Heart left ventricle (tissue), 16 donors: ENCODE measurements around the gene FTHL17. TPM values are rescaled to one million over a fixed set of nuclear protein-coding genes. Genes with fewer than 3 reads are reported as not detected.
A peak's percentile ranks its signal among the peaks of the same experiment; 100 is the strongest.

Source experiments
- ATAC-seq, 4 donors: fragments of 200-7000 bp; cut with Tn5 transposase; one replicate each; pipeline ENCODE4 v1.9.1; 2020 to 2022; ENCODE audit warnings: moderate library complexity in 4 of 4, mild to moderate bottlenecking in 3 of 4, moderate number of reproducible peaks in 1 of 4
- DNase-seq, 5 donors: peaks; one replicate each; pipeline ENCODE4 v3.0.0-alpha.2; 2020
- H3K27ac ChIP-seq, 12 donors: fragments of 200-600 bp; sonication (generic) in 4 of 12; one replicate each; pipeline versions ENCODE4 v1.5.0 to v1.8.0; 2016 to 2022; ENCODE audit warnings: mild to moderate bottlenecking in 2 of 12
- H3K27me3 ChIP-seq, 9 donors: fragments of 200-600 bp; sonication (generic) in 2 of 9; one replicate each; pipeline versions ENCODE4 v1.5.1 to v1.8.0; 2016 to 2022; ENCODE audit warnings: mild to moderate bottlenecking in 3 of 9
- H3K36me3 ChIP-seq, 9 donors: fragments of 200-600 bp; sonication (generic) in 2 of 9; one replicate each; pipeline versions ENCODE4 v1.5.0 to v1.8.0; 2018 to 2022; ENCODE audit warnings: mild to moderate bottlenecking in 2 of 9
- H3K4me1 ChIP-seq, 12 donors: fragments of 200-600 bp; sonication (generic) in 4 of 12; one replicate each; pipeline versions ENCODE4 v1.5.0 to v1.8.0; 2016 to 2022; ENCODE audit warnings: mild to moderate bottlenecking in 3 of 12
- H3K4me3 ChIP-seq, 12 donors: fragments of 200-600 bp; sonication (generic) in 4 of 12; one replicate each; pipeline versions ENCODE4 v1.5.0 to v1.8.0; 2017 to 2022; ENCODE audit warnings: mild to moderate bottlenecking in 9 of 12, moderate library complexity in 4 of 12
- H3K9me3 ChIP-seq, 12 donors: fragments of 200-600 bp; sonication (generic) in 4 of 12; one replicate each; pipeline versions ENCODE4 v1.5.0 to v1.8.0; 2016 to 2022; ENCODE audit warnings: mild to moderate bottlenecking in 1 of 12
- CTCF ChIP-seq, 12 donors: fragments of 200-600 bp; sonication (generic) in 4 of 12; IDR thresholded peaks; one replicate each; pipeline versions ENCODE4 v1.5.0 to v1.8.0; 2018 to 2022; ENCODE audit warnings: antibody characterized with exemption in 12 of 12, mild to moderate bottlenecking in 5 of 12
- POLR2A ChIP-seq, 2 donors: fragments of 450-650 bp; IDR thresholded peaks; one replicate each; pipeline ENCODE4 v1.6.1; 2017; ENCODE audit warnings: antibody characterized with exemption in 2 of 2, mild to moderate bottlenecking in 2 of 2, moderate library complexity in 2 of 2
- WGBS, 4 donors: extraction: QIAGEN DNeasy Blood & Tissue Kit in 2 of 4; methylation state at CpG; one replicate each; pipeline versions ENCODE4 v1.1.5 to v1.1.7; 2013 to 2018; 5-methylcytosine and 5-hydroxymethylcytosine counted together
- intact Hi-C, 10 donors: fragments of 100-400 bp; cut with DNase I; formaldehyde crosslinking; loops; one replicate each; pipeline versions ENCODE4 v1.11.1 to v1.14.2; 2022
- polyA plus RNA-seq, 2 donors: library from polyadenylated mRNA; stranded (reverse); fragments of 200-250 nt; gene quantifications; one replicate each; pipeline ENCODE4 v1.2.3, GENCODE V29; 2013
- total RNA-seq, 9 donors: library from RNA; depleted of rRNA in 2 of 9; stranded (reverse); fragments of >200 nt in 2 of 9; fragmentation: NEBNext Ultra II Directional in 3 of 9; extraction: Animal tissue kit (Norgen Biotek cat#: 25700) in 3 of 9; gene quantifications; one replicate each; pipeline versions ENCODE4 v1.1.0 to v1.2.4, GENCODE V29; 2016 to 2023
- donor health status: ischemic (EF 13 %, LVEDD 7.1; RV severe dilation, severe dysfunction).
- donor health status: healthy with polysubstance abuse.
- donor health status: DM: no; HTN: yes; CAD: no.
- donor health status: DM: no; HTN: no; CAD: no.
- donor health status: ischemic (EF 25% LVEDD 6.9; RV normal size, moderate dysfunction).
- donor health status: ischemic (EF 25% LVEDD 5.7; RV mildly dilated, moderate dysfunction).
- donor health status: healthy.
- donor health status: DM: yes; HTN: yes; CAD: no.
- donor health status: ischemic (EF 35%, LVEDD 5.7; RV mildly dilated, moderate dysfunction).
- donor health status: nonischemic (EF 11% LVEDD 7.7; RV severe dilation, severe dysfunction).
- donor health status: DM: yes; HTN: yes; CAD: no.
- donor health status: PGD.
- donor health status: ischemic (EF 29% LVEDD 5.4; RV normal size, mild dysfunction).
- donor health status: nonischemic (EF 23%, LVEDD 6.1; RV moderate dilation, normal function).

The FTHL17 gene
- total and polyA plus RNA-seq, 11 donors, result not detected

- Histone ChIP-seq H3K4me1 (no peaks in the 10 kb centered on the region), H3K9me3 (peaks cover 0 to 3% (median 0%) of the 10 kb centered on the region in 12 donors), H3K36me3 (no peaks in the 10 kb centered on the region), H3K4me3 (no peak overlapping the region), H3K27ac (no peak overlapping the region), H3K27me3 (peaks cover 0 to 4% (median 0%) of the 10 kb centered on the region in 9 donors)
- WGBS, 4 donors, result 80 to 90% (median 83%) methylated on average over 3 of the region's 3 CpGs
- ATAC-seq, result no peak
- TF ChIP-seq POLR2A (IDR thresholded peaks at IDR 0.05) (no peak), CTCF (IDR thresholded peaks at IDR 0.05) (no peak)
- intact Hi-C loops, result no loop called here
- DNase-seq, result no peak
Measured at GRCh38 chrX:31053621-31054020, 18.2 kb downstream of the FTHL17 start.

- peaks cover 0 to 3% (median 0%) of the 10 kb centered on the region in 9 donors for H3K27me3 ChIP-seq
- no peaks in the 10 kb centered on the region for H3K4me1 ChIP-seq
- ATAC-seq (no peak), DNase-seq (no peak)
- H3K9me3 ChIP-seq, result no peaks in the 10 kb centered on the region
- no peak overlapping the region for H3K4me3 ChIP-seq
- no peaks in the 10 kb centered on the region for H3K36me3 ChIP-seq
- 61 to 84% (median 76%) methylated on average over 3 of the region's 3 CpGs for WGBS, 4 donors
- intact Hi-C loops, result loop anchor here (2.0 to 10.0 kb wide), 7 partner anchors 175 to 623 kb away; no protein-coding TSS in a partner anchor
- no peak overlapping the region for H3K27ac ChIP-seq
- TF ChIP-seq POLR2A (IDR thresholded peaks at IDR 0.05), result no peak
- no peak for TF ChIP-seq CTCF (IDR thresholded peaks at IDR 0.05)
Measured at GRCh38 chrX:31039327-31039711, 32.5 kb downstream of the FTHL17 start.

- no peak overlapping the region for H3K27ac ChIP-seq
- TF ChIP-seq POLR2A (IDR thresholded peaks at IDR 0.05) (no peak), CTCF (IDR thresholded peaks at IDR 0.05) (peak; percentile 32 to 66 (median 52))
- no peak overlapping the region for H3K4me3 ChIP-seq
- H3K4me1 ChIP-seq, result no peaks in the 10 kb centered on the region
- ATAC-seq (peak in 3 of 4 donors; percentile 54 to 76 (median 68)), DNase-seq (peak in 3 of 5 donors; percentile 9 to 26 (median 19))
- H3K27me3 ChIP-seq, result peaks cover 0 to 3% (median 0%) of the 10 kb centered on the region in 9 donors
- no peaks in the 10 kb centered on the region for H3K9me3 ChIP-seq
- no peaks in the 10 kb centered on the region for H3K36me3 ChIP-seq
- intact Hi-C loops, result loop anchor here (2.0 to 10.0 kb wide), 7 partner anchors 176 to 624 kb away; no protein-coding TSS in a partner anchor
- 21 to 35% (median 30%) methylated on average over 6 of the region's 6 CpGs for WGBS, 4 donors
Measured at GRCh38 chrX:31038575-31039326, 33.1 kb downstream of the FTHL17 start.

- Histone ChIP-seq H3K36me3 (no peaks in the 10 kb centered on the region), H3K4me1 (no peaks in the 10 kb centered on the region), H3K4me3 (no peak overlapping the region), H3K27ac (no peak overlapping the region), H3K9me3 (no peaks in the 10 kb centered on the region), H3K27me3 (peaks cover 0 to 3% (median 0%) of the 10 kb centered on the region in 9 donors)
- intact Hi-C loops, result loop anchor here in 9 of 10 donors (5.0 to 10.0 kb wide), 6 partner anchors 178 to 625 kb away; no protein-coding TSS in a partner anchor
- DNase-seq (peak in 4 of 5 donors; percentile 19 to 50 (median 36)), ATAC-seq (peak in 2 of 4 donors; percentile 69 to 85)
- 30 to 50% (median 31%) methylated on average over 3 of the region's 3 CpGs for WGBS, 4 donors
- no peak for TF ChIP-seq POLR2A (IDR thresholded peaks at IDR 0.05)
- TF ChIP-seq CTCF (IDR thresholded peaks at IDR 0.05), result peak; percentile 30 to 68 (median 51)
Measured at GRCh38 chrX:31036895-31037294, 34.9 kb downstream of the FTHL17 start.
